HG03135 (cell line): ENCODE results near the gene DSCAM.

ENCODE experiments used
- ATAC-seq: cut with Tn5 transposase; IDR thresholded peaks from one replicate; pipeline ENCODE4 v1.9.1; 2021; ENCODE audit warnings: mild to moderate bottlenecking, moderate library complexity; ENCODE audit not compliant: unreplicated experiment

DSCAM gene

DNA sequence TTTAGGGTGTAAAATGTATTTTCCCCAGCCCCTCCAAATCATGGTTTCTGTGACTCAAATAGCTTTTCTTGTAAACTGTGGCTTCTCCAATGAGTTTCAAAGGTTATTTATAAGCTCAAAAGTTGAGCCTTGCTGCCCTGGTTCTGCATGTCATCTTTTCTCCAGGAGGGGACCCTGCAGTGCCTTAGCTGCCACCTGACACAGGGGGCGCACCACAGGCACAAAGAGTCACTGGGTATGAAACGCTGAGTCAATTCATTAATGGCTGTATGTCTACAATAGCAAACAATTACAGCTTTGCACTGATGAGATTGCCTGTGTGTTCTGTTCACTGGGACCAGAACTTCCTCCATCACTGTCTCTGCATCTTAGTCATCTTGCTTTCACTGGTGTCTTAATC is 878.9 kb downstream of the DSCAM start:
- no peak for ATAC-seq

DNA sequence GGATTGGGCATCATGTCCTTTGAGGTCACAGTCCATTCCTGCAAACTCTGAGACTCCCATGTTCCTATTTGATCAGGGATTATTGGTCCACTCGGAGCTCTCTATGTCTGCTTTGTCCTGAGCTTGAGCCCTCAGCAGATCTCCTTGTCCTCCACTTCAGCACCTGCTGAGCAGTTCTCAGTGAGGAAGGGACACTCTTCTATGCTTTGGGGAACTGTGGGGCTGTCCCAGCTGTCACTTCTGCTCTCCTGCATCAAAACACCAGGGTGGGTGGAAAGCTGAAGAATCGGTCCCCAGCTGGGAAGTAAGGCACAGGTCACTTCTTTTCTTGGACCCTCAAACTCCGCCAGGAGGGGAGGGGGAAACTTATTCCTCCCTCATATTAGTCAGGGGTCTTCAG is 880.2 kb downstream of the DSCAM start:
- ATAC-seq = no peak

DNA sequence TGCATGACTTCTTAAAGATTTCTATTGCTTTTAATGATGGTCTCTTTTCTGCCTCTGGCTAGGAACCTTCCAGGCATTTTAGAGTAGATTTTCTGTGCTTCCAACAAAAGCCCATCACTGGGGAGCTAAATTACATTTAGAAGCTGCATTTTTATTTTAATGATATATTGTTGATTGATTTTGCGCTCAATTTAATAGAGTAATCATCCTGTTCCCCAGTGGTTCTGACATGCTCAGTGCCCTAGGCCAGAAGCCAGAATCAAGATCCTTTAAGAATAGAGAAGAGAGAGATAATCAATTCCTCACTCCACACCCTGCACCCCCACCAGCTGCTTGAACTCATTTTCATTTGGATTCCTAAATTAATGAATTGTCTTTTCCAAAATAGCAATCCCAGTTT is 881.9 kb downstream of the DSCAM start:
- no peak for ATAC-seq

DNA sequence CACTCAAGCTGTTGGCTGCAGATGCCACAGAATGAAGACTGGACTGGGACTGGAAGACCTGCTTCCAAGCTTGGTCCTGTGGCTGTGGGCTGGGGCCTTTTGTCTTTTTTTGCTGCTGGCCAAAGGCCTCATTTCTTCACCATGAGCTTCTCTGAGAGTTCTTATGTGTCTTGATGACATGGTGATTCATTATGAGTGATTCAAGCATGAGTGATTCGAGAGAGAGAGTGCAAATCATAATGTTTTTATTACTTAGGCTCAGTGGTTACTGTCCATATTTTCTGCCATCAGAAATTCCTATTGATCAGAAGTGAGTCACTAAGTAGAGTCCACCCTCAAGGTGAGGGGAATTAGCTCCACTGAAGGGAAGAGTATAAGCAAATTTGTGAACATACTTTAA is 885.7 kb downstream of the DSCAM start:
- no peak for ATAC-seq
